HCT116 (cell line): Measurements from ENCODE around the gene RELCH. TPM values are rescaled to one million over a fixed set of nuclear protein-coding genes. Genes with fewer than 3 reads are reported as not detected.

Experiments used
- ATAC-seq: fragments of 200-7000 bp; cut with Tn5 transposase; 2 replicates; pipeline ENCODE4 v1.9.1; 2020; ENCODE audit warnings: mild to moderate bottlenecking, moderate library complexity
- BruUV-seq: library from RNA; stranded (reverse); fragments of 400-500 nt; replicated peaks from 2 replicates; lab custom pipeline; 2021; lab: Mats Ljungman, UMichigan
- CTCF ChIA-PET: fragments of 300-600 bp; sonication (Branson Sonifier 250); formaldehyde crosslinking; loops from one replicate; lab custom pipeline; 2021; ENCODE audit warnings: antibody characterized with exemption; lab: Charles Lee
- POLR2A ChIA-PET: fragments of 300-600, 350-600 bp; sonication (Branson Sonifier 250); formaldehyde crosslinking; loops from one replicate; lab custom pipeline; 2021; ENCODE audit warnings: antibody characterized with exemption; lab: Charles Lee
- RAD21 ChIA-PET, 2 experiments: fragments of 300-600 bp; sonication (Branson Sonifier 250); formaldehyde crosslinking; loops; one replicate each; lab custom pipeline; 2023; ENCODE audit warnings: low total read pairs in 2 of 2; ENCODE audit not compliant: uncharacterized antibody in 2 of 2, unreplicated experiment in 2 of 2, low non-redundant PET in 1 of 2; lab: Charles Lee
- DNase-seq: peaks from one replicate; pipeline ENCODE4 v3.0.0-alpha.2; 2010; ENCODE audit warnings: low read depth, low spot score
- H2AFZ ChIP-seq: fragments of 200-600 bp; shearing (Covaris generic), sonication (generic); 2 replicates; pipeline ENCODE4 v1.6.1; 2017; ENCODE audit warnings: low read depth, mixed run types, mixed read lengths, antibody characterized with exemption, low read length; ENCODE audit not compliant: poor library complexity, severe bottlenecking
- H3K27ac ChIP-seq: 2 replicates; pipeline ENCODE4 v1.5.1; 2012; ENCODE audit warnings: low read depth, low read length
- H3K27me3 ChIP-seq: fragments of 200-600 bp; sonication (generic); 2 replicates; pipeline ENCODE4 v1.6.1; 2016; ENCODE audit warnings: mixed run types, low read length, mixed read lengths; ENCODE audit not compliant: insufficient read depth
- H3K36me3 ChIP-seq, 2 experiments: fragments of 200-500 bp in 1 of 2; fragments of 200-600 bp in 1 of 2; sonication (Bioruptor generic) in 1 of 2; sonication (generic) in 1 of 2; 2 replicates each; pipeline versions ENCODE4 v1.5.1 to v1.6.1; 2014 to 2016; ENCODE audit warnings: low read length in 2 of 2, inconsistent platforms in 1 of 2, mixed read lengths in 1 of 2, mixed run types in 1 of 2; ENCODE audit not compliant: insufficient read depth in 2 of 2, control insufficient read depth in 1 of 2
- H3K4me1 ChIP-seq, 2 experiments: fragments of 200-600 bp in 1 of 2; sonication (generic) in 1 of 2; 2 replicates each; pipeline versions ENCODE4 v1.5.1 to v1.6.1; 2012 to 2017; ENCODE audit warnings: low read length in 2 of 2, inconsistent platforms in 1 of 2, mild to moderate bottlenecking in 1 of 2, mixed read lengths in 1 of 2, mixed run types in 1 of 2, moderate library complexity in 1 of 2; ENCODE audit not compliant: insufficient read depth in 2 of 2, control insufficient read depth in 1 of 2
- H3K4me2 ChIP-seq: fragments of 200-600 bp; sonication (generic); 2 replicates; pipeline ENCODE4 v1.6.1; 2017; ENCODE audit warnings: mixed run types, low read length, mixed read lengths
- H3K4me3 ChIP-seq, 2 experiments: fragments of 200-600 bp in 1 of 2; sonication (generic) in 1 of 2; replicated peaks in 1 of 2; 2 replicates each; pipeline ENCODE4 v1.5.1; 2011 to 2016; ENCODE audit warnings: low read length in 2 of 2, control low read depth in 1 of 2, low read depth in 1 of 2, mild to moderate bottlenecking in 1 of 2, mixed read lengths in 1 of 2, mixed run types in 1 of 2
- H3K79me2 ChIP-seq: fragments of 200-600 bp; sonication (generic); 2 replicates; pipeline ENCODE4 v1.6.1; 2017; ENCODE audit warnings: mild to moderate bottlenecking, mixed run types, low read length, moderate library complexity, mixed read lengths; ENCODE audit not compliant: insufficient read depth
- H3K9ac ChIP-seq: fragments of 200-600 bp; sonication (generic); 2 replicates; pipeline ENCODE4 v1.6.1; 2016; ENCODE audit warnings: low read length, mixed read lengths
- H3K9me2 ChIP-seq: fragments of 200-600 bp; sonication (generic), shearing (Covaris generic); 2 replicates; pipeline ENCODE4 v1.6.1; 2017; ENCODE audit warnings: mixed run types, mild to moderate bottlenecking, moderate library complexity; ENCODE audit not compliant: insufficient read depth
- H3K9me3 ChIP-seq, 2 experiments: fragments of 200-500 bp in 1 of 2; fragments of 200-600 bp in 1 of 2; sonication (Bioruptor generic) in 1 of 2; sonication (generic) in 1 of 2; 2 replicates each; pipeline ENCODE4 v1.6.1; 2014 to 2017; ENCODE audit warnings: low read length in 2 of 2, mixed read lengths in 2 of 2, inconsistent platforms in 1 of 2, low read depth in 1 of 2, mild to moderate bottlenecking in 1 of 2, mixed run types in 1 of 2, moderate library complexity in 1 of 2; ENCODE audit not compliant: control insufficient read depth in 1 of 2, insufficient read depth in 1 of 2
- H4K20me1 ChIP-seq: fragments of 200-600 bp; sonication (generic), shearing (Covaris generic); 2 replicates; pipeline ENCODE4 v1.6.1; 2017; ENCODE audit warnings: mixed run types, mild to moderate bottlenecking, moderate library complexity; ENCODE audit not compliant: insufficient read depth
- ATF3 ChIP-seq: IDR thresholded peaks from 2 replicates; pipeline ENCODE4 v1.6.1; 2012
- CEBPB ChIP-seq: IDR thresholded peaks from 2 replicates; pipeline ENCODE4 v1.6.1; 2012; ENCODE audit warnings: low read depth
- FOSL1 ChIP-seq: IDR thresholded peaks from 2 replicates; pipeline ENCODE4 v1.6.1; 2012; ENCODE audit warnings: low read depth
- JUND ChIP-seq: IDR thresholded peaks from 2 replicates; pipeline ENCODE4 v1.6.1; 2012
- POLR2A ChIP-seq: IDR thresholded peaks from 2 replicates; pipeline ENCODE4 v1.7.0; 2011; ENCODE audit warnings: borderline replicate concordance; ENCODE audit not compliant: insufficient read depth, insufficient read length; ENCODE audit errors: extremely low read depth
- POLR2AphosphoS5 ChIP-seq: IDR thresholded peaks from 2 replicates; pipeline ENCODE4 v1.6.1; 2011; ENCODE audit warnings: mild to moderate bottlenecking, low read depth, low read length, moderate library complexity
- REST ChIP-seq: IDR thresholded peaks from 2 replicates; pipeline ENCODE4 v1.6.1; 2012; ENCODE audit warnings: low read depth
- SIN3A ChIP-seq: IDR thresholded peaks from 2 replicates; pipeline ENCODE4 v1.6.1; 2012; ENCODE audit warnings: low read depth
- SP1 ChIP-seq: IDR thresholded peaks from 2 replicates; pipeline ENCODE4 v1.6.1; 2012; ENCODE audit warnings: low read depth
- SRF ChIP-seq: IDR thresholded peaks from 2 replicates; pipeline ENCODE4 v1.6.1; 2012; ENCODE audit warnings: low read depth
- YY1 ChIP-seq: IDR thresholded peaks from 2 replicates; pipeline ENCODE4 v1.6.1; 2011; ENCODE audit warnings: low read length, low read depth, moderate library complexity, mild to moderate bottlenecking; ENCODE audit not compliant: insufficient replicate concordance; ENCODE audit errors: extremely low read depth
- ZBTB33 ChIP-seq: IDR thresholded peaks from 2 replicates; pipeline ENCODE4 v1.6.1; 2011; ENCODE audit warnings: mild to moderate bottlenecking, low read length, moderate library complexity; ENCODE audit not compliant: insufficient replicate concordance; ENCODE audit errors: extremely low read depth
- ZFX ChIP-seq: fragments of 450-650 bp; IDR thresholded peaks from 2 replicates; pipeline ENCODE4 v1.6.1; 2017
- ZNF274 ChIP-seq: fragments of 200-500 bp; sonication (Bioruptor generic); IDR thresholded peaks from 2 replicates; pipeline ENCODE4 v1.6.1; 2014; ENCODE audit warnings: mild to moderate bottlenecking, low read depth, low read length, inconsistent platforms
- intact Hi-C: fragments of 100-400 bp; cut with micrococcal nuclease; formaldehyde crosslinking; loops from 2 replicates; pipeline ENCODE4 v1.10.0; 2022
- total RNA-seq: library from RNA; stranded (reverse); gene quantifications from one replicate; pipeline ENCODE4 v1.2.1, GENCODE V29; 2021; ENCODE audit not compliant: unreplicated experiment

The RELCH gene
- total RNA-seq, 1 experiment from 2014 or later, result 17.4 TPM

DNA sequence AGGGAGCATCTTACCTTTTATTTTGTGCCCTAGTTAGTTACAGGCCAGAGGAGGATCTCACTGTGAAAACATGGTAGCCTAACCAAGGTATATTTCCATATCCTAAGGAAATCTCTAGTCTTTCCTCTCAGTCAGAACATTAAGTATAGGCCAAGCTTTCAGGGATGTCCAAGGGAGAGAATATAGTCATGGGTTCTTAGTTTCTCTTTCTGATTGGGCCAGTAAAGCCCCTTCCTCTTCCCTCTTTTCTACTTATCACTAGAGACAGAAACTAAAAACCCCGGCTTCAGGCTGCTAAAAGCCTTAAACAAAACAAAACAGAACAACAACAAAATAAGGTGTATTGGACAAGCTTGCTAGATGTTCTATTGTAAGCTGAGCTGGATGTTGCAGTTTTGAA is 93.7 kb downstream of the RELCH start:
- Histone ChIP-seq H3K9me2 (no peaks in the 10 kb centered on the region), H3K79me2 (no peaks in the 10 kb centered on the region), H2AFZ (no peak overlapping the region), H3K27ac (no peak overlapping the region), H3K4me3 (no peak overlapping the region), H3K27me3 (no peaks in the 10 kb centered on the region), H3K9me3 (no peaks in the 10 kb centered on the region), H3K36me3 (peaks cover 2 to 3% of the 10 kb centered on the region in 2 experiments; a peak in 2 of 4 replicates), H3K9ac (no peak overlapping the region), H3K4me2 (no peak overlapping the region), H4K20me1 (no peaks in the 10 kb centered on the region)
- ATAC-seq (no peak), DNase-seq (no peak)
- no TSS peak for BruUV-seq
- ChIA-PET CTCF (no interaction called here), POLR2A (no interaction called here)
- intact Hi-C loops, result no loop called here
- TF ChIP-seq SRF, result no peak
- TF ChIP-seq, all 23 proteins: peak for 0
- H3K4me1 ChIP-seq, result peaks cover 0 to 15% of the 10 kb centered on the region in 2 experiments; a peak in 3 of 4 replicates
- RAD21 ChIA-PET, result no interaction called here

GRCh38 chr18:62281684-62282083 is 94.6 kb downstream of the RELCH start:
- intact Hi-C loops, result no loop called here
- no peak for DNase-seq
- POLR2A ChIA-PET, result no interaction called here

More at GRCh38 chr18:62281684-62282083, 94.6 kb downstream of the RELCH start:
- TF ChIP-seq SRF (peak; percentile 23; the same call in 1 of the 2 replicates), POLR2A (no peak), ZNF274 (no peak), SIN3A (no peak), SP1 (peak; percentile 39), FOSL1 (peak; percentile 88), ZBTB33 (no peak), JUND (peak; percentile 55), ATF3 (no peak), ZFX (no peak), YY1 (no peak), POLR2AphosphoS5 (no peak), REST (no peak), CEBPB (peak; percentile 65)
- H4K20me1 ChIP-seq, result no peaks in the 10 kb centered on the region
- ATAC-seq, result no peak
- ChIA-PET RAD21 (no interaction called here), CTCF (no interaction called here)
- H3K27ac ChIP-seq, result no peak overlapping the region; the same call in 1 of the 2 replicates
- H3K9me2 ChIP-seq, result no peaks in the 10 kb centered on the region
- no peak overlapping the region for H3K4me3 ChIP-seq
- no peaks in the 10 kb centered on the region for H3K79me2 ChIP-seq
- H3K4me2 ChIP-seq, result peak overlapping the region; percentile 17
- H3K27me3 ChIP-seq, result no peaks in the 10 kb centered on the region
- no TSS peak for BruUV-seq
- no peak overlapping the region for H2AFZ ChIP-seq
- H3K9ac ChIP-seq, result no peak overlapping the region
- H3K9me3 ChIP-seq, result no peaks in the 10 kb centered on the region
- peaks cover 0 to 15% of the 10 kb centered on the region in 2 experiments; a peak in 3 of 4 replicates for H3K4me1 ChIP-seq
- H3K36me3 ChIP-seq, result peaks cover 2 to 3% of the 10 kb centered on the region in 2 experiments; a peak in 2 of 4 replicates
